Activated gamma-delta T cell (primary cell): ENCODE results near the gene SLC27A2.
"Not testable (repeated sequence)": the region's sequence is repeated elsewhere in the genome, so short reads cannot be mapped to it uniquely, and the experiment has no call there.

Experiments used
- DNase-seq: peaks from one replicate; lab custom pipeline; 2025; lab: John Stamatoyannopoulos, UW
- total RNA-seq, 2 donors: gene quantifications; one replicate each; lab custom pipeline; 2026; lab: John Stamatoyannopoulos, UW

SLC27A2 gene
- 1.6 to 12.4 reads per million in 2 donors for total RNA-seq

GRCh38 chr15:50181969-50182218, at the start of gene SLC27A2:
SLC27A2 (plus strand) TSS chr15:50182196; CDS start chr15:50182428, 232 bp downstream.
- no peak for DNase-seq

- not testable (repeated sequence) for DNase-seq
These were observed 49.6 kb upstream of the SLC27A2 start for GRCh38 chr15:50132251-50132984.

DNA sequence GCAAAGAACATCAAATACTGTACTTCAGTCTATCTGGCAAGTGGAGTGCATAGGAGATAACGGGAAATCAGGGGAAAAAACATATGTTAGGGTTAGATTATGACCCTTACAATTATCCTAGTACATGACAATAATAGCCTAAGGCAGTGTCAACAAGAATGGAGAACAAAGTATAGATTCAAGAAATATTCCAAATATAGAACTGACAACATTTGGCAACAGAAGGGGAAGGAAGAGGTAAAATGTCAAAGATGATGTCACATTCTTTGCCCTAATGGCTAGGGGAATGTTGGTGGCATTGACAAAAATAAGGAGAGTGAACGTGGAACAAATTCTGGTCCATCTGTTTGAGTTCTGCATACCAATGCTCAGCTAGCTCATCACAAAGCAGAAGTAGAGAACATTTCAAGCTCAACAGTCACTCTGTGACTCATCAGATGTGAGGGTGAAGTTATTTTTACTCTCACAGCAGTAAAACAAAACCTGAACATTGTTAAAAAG, 47.4 kb upstream of the SLC27A2 start:
- DNase-seq = no peak

DNA sequence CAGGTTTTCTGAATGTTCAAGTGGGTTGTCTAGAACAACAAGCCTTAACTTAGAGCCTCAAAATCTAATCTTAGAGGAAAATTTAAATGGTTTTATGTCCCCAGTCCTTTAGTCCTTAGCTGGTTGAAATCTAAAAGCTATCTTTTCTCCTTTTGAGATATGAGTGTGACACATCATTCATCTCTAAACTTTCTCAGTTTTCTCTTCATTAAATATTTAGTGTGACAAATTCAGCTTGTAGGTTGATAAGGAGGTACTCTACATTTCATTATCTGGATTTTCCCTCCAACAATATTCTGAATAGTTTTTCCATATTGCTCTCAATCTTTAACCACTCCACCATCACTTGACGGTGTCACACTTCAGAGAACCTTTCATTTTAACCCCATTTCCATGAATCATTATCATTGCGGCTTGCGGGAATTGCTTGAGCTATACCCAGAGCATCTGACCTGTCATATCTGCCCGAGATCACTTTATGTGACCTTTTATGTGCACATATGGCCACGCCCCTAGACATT, 46.9 kb upstream of the SLC27A2 start:
- no peak for DNase-seq

DNA sequence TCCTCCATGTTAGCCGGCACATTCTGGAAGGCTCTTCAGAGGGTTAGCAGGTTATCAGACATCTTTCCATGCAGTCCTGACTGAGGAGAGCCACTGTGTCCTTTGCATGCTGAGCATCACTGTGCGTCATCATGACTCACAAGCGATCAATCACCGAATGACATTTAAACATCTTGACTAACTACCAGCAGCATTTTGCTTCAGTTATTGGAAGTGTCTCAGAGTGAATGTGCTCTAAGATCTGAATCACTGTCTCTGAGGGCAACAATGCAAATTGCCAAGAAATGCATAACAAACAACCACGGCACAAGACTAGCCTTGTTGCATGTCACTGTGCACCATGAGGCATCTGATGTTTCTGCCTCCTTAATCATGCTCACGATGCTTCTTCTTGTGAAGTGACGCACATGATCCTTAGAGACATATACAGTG, 44.6 kb upstream of the SLC27A2 start:
- DNase-seq = no peak

DNA sequence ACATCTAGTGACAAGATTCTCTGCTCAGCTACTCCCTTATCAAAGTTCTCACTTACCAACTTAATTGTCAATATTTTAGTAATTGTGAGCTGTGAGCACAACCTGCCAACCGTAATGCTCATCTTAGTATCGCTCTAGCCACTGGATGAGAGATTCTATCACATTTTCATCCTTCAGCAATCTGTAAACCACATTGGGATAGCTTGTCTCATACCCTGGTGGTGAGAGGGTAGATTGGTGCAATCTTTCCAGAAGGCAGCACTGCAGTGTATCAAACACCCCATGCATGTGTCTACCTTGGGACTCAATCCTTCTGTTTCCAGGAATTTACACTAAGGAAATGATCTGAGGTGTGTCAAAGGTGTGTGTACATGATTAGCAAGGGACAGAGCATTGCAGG, 44.1 kb upstream of the SLC27A2 start:
- DNase-seq = no peak

GRCh38 chr15:50138391-50138790, 43.6 kb upstream of the SLC27A2 start:
- DNase-seq = no peak

- DNase-seq = no peak
These were observed 41.9 kb upstream of the SLC27A2 start for GRCh38 chr15:50140098-50140497.

- no peak for DNase-seq
These were observed 41.0 kb upstream of the SLC27A2 start for GRCh38 chr15:50140983-50141382.

- DNase-seq = no peak
These were observed 40.1 kb upstream of the SLC27A2 start for GRCh38 chr15:50141856-50142255.

GRCh38 chr15:50143255-50143860, 38.6 kb upstream of the SLC27A2 start:
- no peak for DNase-seq

- no peak for DNase-seq
These were observed 37.5 kb upstream of the SLC27A2 start for GRCh38 chr15:50144341-50145120.

GRCh38 chr15:50145451-50145872, 36.5 kb upstream of the SLC27A2 start:
- no peak for DNase-seq

- no peak for DNase-seq
These were observed 35.4 kb upstream of the SLC27A2 start for GRCh38 chr15:50146632-50147031.

DNA sequence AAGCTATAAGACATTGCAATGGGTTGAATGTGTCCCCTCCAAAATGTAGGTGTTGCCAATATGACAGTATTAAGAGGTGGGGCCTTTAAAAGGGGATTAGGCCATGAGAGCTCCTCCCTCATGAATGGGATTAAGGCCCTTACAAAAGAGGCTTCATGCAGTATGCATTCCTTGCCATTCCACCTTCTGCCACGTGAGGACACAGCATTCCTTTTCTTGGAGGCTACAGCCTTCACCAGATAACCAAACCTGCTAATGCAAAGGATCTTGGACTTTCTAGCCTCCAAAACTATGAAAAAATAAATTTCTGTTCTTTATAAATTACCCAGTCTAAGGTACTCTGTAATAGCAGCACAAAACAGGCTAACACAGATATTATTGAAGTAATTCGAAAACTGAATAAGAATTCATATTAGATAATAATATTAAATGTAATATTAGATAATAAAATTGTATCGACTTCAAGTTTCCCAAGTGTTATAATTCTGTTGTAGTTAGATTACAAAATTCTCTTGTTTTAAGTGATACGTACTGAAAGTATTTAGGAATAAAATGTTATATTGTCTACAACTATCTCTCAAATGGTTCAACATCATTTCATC, 33.5 kb upstream of the SLC27A2 start:
- DNase-seq = no peak

- DNase-seq = no peak
These were observed 32.9 kb upstream of the SLC27A2 start for GRCh38 chr15:50149090-50149489.

GRCh38 chr15:50150349-50150748, 31.6 kb upstream of the SLC27A2 start:
- DNase-seq = no peak

DNA sequence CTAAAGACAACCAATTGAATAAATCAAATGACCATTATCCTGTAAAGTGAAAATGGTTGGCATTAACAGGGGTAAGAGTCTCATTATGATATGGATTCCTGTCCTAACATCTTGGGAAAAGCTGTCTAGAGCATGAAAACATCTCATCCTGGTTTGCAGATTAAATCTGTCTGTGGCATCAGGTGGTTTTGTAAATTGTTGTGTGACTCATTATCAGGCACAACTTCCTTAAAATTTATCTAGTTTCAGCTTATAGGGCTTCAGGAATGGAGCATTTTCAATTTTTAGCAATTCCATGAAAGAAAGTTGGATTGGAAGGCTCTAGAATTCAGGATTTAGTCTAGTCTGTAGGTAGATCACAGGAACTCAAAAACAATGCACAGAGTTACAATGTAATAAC, 31.1 kb upstream of the SLC27A2 start:
- DNase-seq = no peak

DNA sequence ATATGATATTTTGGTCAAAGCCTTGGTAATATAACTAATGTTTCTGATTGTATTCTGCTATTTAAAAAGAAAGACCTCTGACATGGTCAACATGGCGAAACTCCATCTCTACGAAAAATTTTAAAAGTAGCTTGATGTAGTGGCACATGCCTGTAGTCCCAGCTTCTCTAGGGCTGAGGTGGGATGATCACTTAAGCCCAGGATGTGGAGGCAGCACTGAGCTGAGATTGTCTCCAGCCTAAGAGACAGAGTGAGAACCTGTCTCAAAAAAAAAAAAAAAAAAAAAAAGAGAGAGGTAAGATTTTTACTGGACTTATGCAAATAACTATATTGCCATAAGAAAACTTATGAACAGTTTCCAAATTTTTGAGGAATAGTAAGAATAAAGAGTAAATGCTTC, 30.5 kb upstream of the SLC27A2 start:
- DNase-seq = no peak

GRCh38 chr15:50158236-50158635, 23.8 kb upstream of the SLC27A2 start:
- DNase-seq = not testable (repeated sequence)

GRCh38 chr15:50162969-50163718, 18.9 kb upstream of the SLC27A2 start:
- no peak for DNase-seq
